Endothelial cell (in vitro differentiated cells): ENCODE results near the gene RFXANK. TPM values are rescaled to one million over a fixed set of nuclear protein-coding genes. Genes with fewer than 3 reads are reported as not detected.

Experiments
- DNase-seq: peaks from one replicate; pipeline ENCODE4 v3.0.0; 2021; ENCODE audit warnings: low spot score
- H3K27ac Mint-ChIP-seq: one replicate; pipeline ENCODE4 v1.8.0; 2021; ENCODE audit warnings: mixed read lengths, inconsistent platforms; ENCODE audit not compliant: unreplicated experiment
- H3K27me3 Mint-ChIP-seq: one replicate; pipeline ENCODE4 v1.8.0; 2021; ENCODE audit warnings: mild to moderate bottlenecking, moderate library complexity, mixed read lengths, inconsistent platforms; ENCODE audit not compliant: unreplicated experiment
- H3K36me3 Mint-ChIP-seq: one replicate; pipeline ENCODE4 v1.8.0; 2021; ENCODE audit warnings: mild to moderate bottlenecking, low read depth, mixed read lengths, inconsistent platforms; ENCODE audit not compliant: unreplicated experiment
- H3K4me1 Mint-ChIP-seq: one replicate; pipeline ENCODE4 v1.8.0; 2021; ENCODE audit warnings: mild to moderate bottlenecking, mixed read lengths, inconsistent platforms; ENCODE audit not compliant: unreplicated experiment
- H3K4me3 Mint-ChIP-seq: one replicate; pipeline ENCODE4 v1.8.0; 2021; ENCODE audit warnings: mild to moderate bottlenecking, mixed read lengths, inconsistent platforms; ENCODE audit not compliant: unreplicated experiment
- H3K9me3 Mint-ChIP-seq: one replicate; pipeline ENCODE4 v1.8.0; 2021; ENCODE audit warnings: mixed read lengths, inconsistent platforms; ENCODE audit not compliant: unreplicated experiment
- long read RNA-seq: library from polyadenylated mRNA; unstranded; transcript quantifications from one replicate; pipeline ENCODE4 v2.0.0, GENCODE V29; 2020; ENCODE audit not compliant: unreplicated experiment
- total RNA-seq: library from RNA; stranded (reverse); fragmentation: NEBNext Ultra II Directional; extraction: Animal tissue kit (Norgen Biotek cat#: 25700); gene quantifications from one replicate; pipeline ENCODE4 v1.2.1, GENCODE V29; 2021; ENCODE audit not compliant: unreplicated experiment
- TF ChIP-seq, protein P1 (sequence below): fragments of 200-600 bp; sonication (generic); IDR thresholded peaks from one replicate; pipeline ENCODE4 v1.5.0; 2021; ENCODE audit warnings: antibody characterized with exemption; ENCODE audit not compliant: unreplicated experiment

Gene RFXANK, protein sequence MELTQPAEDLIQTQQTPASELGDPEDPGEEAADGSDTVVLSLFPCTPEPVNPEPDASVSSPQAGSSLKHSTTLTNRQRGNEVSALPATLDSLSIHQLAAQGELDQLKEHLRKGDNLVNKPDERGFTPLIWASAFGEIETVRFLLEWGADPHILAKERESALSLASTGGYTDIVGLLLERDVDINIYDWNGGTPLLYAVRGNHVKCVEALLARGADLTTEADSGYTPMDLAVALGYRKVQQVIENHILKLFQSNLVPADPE
- 131 TPM for total RNA-seq
- long read RNA-seq, transcript RFXANK-203 (9 exons, 1,212 nt) = major isoform, 25 of 66 reads
- long read RNA-seq, partial matches to known transcripts = 32 of 66 reads
- long read RNA-seq, other reads (novel, unspliced or antisense) = 6 of 66 reads

GRCh38 chr19:19192078-19192882, at the start of gene RFXANK, which contains the start of gene BORCS8:
RFXANK (plus strand) TSS chr19:19192258; CDS start chr19:19193947, 1,689 bp downstream.
BORCS8 (minus strand) TSS chr19:19192152; CDS start chr19:19192117, 35 bp downstream.
- no peaks in the 10 kb centered on the region for H3K9me3 Mint-ChIP-seq
- peak within 1 kb of the TSS; percentile 97 for H3K4me3 Mint-ChIP-seq
- peak within 1 kb of the TSS; percentile 97 for H3K27ac Mint-ChIP-seq
- H3K4me1 Mint-ChIP-seq = peaks cover 24% of the 10 kb centered on the region
- H3K27me3 Mint-ChIP-seq = peaks cover 14% of the 10 kb centered on the region
- peak; percentile 98 for DNase-seq
- TF ChIP-seq, protein P1, sequence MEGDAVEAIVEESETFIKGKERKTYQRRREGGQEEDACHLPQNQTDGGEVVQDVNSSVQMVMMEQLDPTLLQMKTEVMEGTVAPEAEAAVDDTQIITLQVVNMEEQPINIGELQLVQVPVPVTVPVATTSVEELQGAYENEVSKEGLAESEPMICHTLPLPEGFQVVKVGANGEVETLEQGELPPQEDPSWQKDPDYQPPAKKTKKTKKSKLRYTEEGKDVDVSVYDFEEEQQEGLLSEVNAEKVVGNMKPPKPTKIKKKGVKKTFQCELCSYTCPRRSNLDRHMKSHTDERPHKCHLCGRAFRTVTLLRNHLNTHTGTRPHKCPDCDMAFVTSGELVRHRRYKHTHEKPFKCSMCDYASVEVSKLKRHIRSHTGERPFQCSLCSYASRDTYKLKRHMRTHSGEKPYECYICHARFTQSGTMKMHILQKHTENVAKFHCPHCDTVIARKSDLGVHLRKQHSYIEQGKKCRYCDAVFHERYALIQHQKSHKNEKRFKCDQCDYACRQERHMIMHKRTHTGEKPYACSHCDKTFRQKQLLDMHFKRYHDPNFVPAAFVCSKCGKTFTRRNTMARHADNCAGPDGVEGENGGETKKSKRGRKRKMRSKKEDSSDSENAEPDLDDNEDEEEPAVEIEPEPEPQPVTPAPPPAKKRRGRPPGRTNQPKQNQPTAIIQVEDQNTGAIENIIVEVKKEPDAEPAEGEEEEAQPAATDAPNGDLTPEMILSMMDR = no peak
- H3K36me3 Mint-ChIP-seq = peaks cover 9% of the 10 kb centered on the region

DNA sequence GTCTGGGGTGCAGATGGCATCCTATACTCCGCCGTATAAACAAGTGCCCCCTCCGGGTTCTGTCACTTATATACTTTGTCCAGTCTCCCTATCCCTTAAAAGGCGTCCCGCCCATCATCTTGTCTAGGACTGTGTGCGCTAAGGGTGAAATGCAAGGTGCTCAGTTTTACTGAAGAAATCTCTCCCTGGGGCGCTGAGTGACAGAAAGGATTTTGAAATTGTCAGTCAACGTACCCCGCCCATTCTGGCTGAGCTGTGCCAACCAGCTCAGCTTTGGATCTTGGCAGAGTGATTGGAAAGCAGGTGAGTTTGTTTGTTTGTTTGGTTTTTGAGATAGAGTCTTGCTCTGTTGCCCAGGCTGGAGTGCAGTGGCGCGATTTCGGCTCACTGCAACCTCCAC, 49.7 kb upstream of the RFXANK start:
- Mint-ChIP-seq H3K4me3 (no peak overlapping the region), H3K36me3 (no peaks in the 10 kb centered on the region), H3K4me1 (peaks cover 4% of the 10 kb centered on the region), H3K9me3 (no peaks in the 10 kb centered on the region), H3K27ac (no peak overlapping the region), H3K27me3 (peaks cover 4% of the 10 kb centered on the region)
- no peak for DNase-seq
- TF ChIP-seq, protein P1 = no peak

- no peaks in the 10 kb centered on the region for H3K9me3 Mint-ChIP-seq
- no peaks in the 10 kb centered on the region for H3K36me3 Mint-ChIP-seq
- no peak overlapping the region for H3K27ac Mint-ChIP-seq
- H3K4me3 Mint-ChIP-seq = no peak overlapping the region
- peaks cover 4% of the 10 kb centered on the region for H3K27me3 Mint-ChIP-seq
- DNase-seq = no peak
- TF ChIP-seq, protein P1 = no peak
- no peaks in the 10 kb centered on the region for H3K4me1 Mint-ChIP-seq
Measured at GRCh38 chr19:19145281-19145680, 46.8 kb upstream of the RFXANK start.

GRCh38 chr19:19145684-19146608, 46.1 kb upstream of the RFXANK start:
- no peaks in the 10 kb centered on the region for H3K4me1 Mint-ChIP-seq
- H3K4me3 Mint-ChIP-seq = no peak overlapping the region
- H3K27me3 Mint-ChIP-seq = peaks cover 4% of the 10 kb centered on the region
- H3K9me3 Mint-ChIP-seq = no peaks in the 10 kb centered on the region
- H3K27ac Mint-ChIP-seq = no peak overlapping the region
- peak; percentile 91 for DNase-seq
- H3K36me3 Mint-ChIP-seq = no peaks in the 10 kb centered on the region
- TF ChIP-seq, protein P1 = peak; percentile 98
